Activated CD8-positive, alpha-beta memory T cell treated with anti-CD3 and anti-CD28 coated beads, Interleukin-2, amount 50 U/mL, for 24 hours (primary cell): Measurements from ENCODE around the gene PPA1.
"Not testable (repeated sequence)": the region's sequence is repeated elsewhere in the genome, so short reads cannot be mapped to it uniquely, and the experiment has no call there.

Experiments
- DNase-seq: peaks from one replicate; pipeline ENCODE4 v3.0.0-alpha.2; 2020; ENCODE audit errors: extremely low read depth

Gene PPA1

GRCh38 chr10:70169649-70170364 lies 63.4 kb downstream of the PPA1 start:
- no peak for DNase-seq

- no peak for DNase-seq
These were observed 64.2 kb downstream of the PPA1 start for GRCh38 chr10:70169011-70169410.

GRCh38 chr10:70167246-70167645 lies 66.0 kb downstream of the PPA1 start:
- DNase-seq: no peak

GRCh38 chr10:70166394-70166793 lies 66.8 kb downstream of the PPA1 start:
- no peak for DNase-seq

- no peak for DNase-seq
These were observed 69.1 kb downstream of the PPA1 start for GRCh38 chr10:70164163-70164562.

GRCh38 chr10:70163448-70163847 lies 69.8 kb downstream of the PPA1 start:
- DNase-seq: no peak

GRCh38 chr10:70162892-70163201 lies 70.4 kb downstream of the PPA1 start:
- DNase-seq: no peak

GRCh38 chr10:70162151-70162891 lies 70.9 kb downstream of the PPA1 start:
- DNase-seq: no peak

GRCh38 chr10:70160798-70161197 lies 72.4 kb downstream of the PPA1 start:
- DNase-seq: no peak

GRCh38 chr10:70159366-70159765 lies 73.9 kb downstream of the PPA1 start:
- not testable (repeated sequence) for DNase-seq

- DNase-seq: no peak
These were observed 75.1 kb downstream of the PPA1 start for GRCh38 chr10:70158113-70158512.

GRCh38 chr10:70155255-70155838 lies 77.9 kb downstream of the PPA1 start:
- DNase-seq: no peak
